Activated naive CD4-positive, alpha-beta T cell (primary cell): ENCODE data around the gene MFAP4.
A peak's percentile ranks its signal among the peaks of the same experiment; 100 is the strongest.
"Not testable (repeated sequence)": the region's sequence is repeated elsewhere in the genome, so short reads cannot be mapped to it uniquely, and the experiment has no call there.

Experiments used
- DNase-seq, 4 experiments: peaks; one replicate each; lab custom pipeline; 2025; lab: John Stamatoyannopoulos, UW

The MFAP4 gene

GRCh38 chr17:19370493-19370960 is 16.5 kb downstream of the MFAP4 start:
- DNase-seq, result no peak

DNA sequence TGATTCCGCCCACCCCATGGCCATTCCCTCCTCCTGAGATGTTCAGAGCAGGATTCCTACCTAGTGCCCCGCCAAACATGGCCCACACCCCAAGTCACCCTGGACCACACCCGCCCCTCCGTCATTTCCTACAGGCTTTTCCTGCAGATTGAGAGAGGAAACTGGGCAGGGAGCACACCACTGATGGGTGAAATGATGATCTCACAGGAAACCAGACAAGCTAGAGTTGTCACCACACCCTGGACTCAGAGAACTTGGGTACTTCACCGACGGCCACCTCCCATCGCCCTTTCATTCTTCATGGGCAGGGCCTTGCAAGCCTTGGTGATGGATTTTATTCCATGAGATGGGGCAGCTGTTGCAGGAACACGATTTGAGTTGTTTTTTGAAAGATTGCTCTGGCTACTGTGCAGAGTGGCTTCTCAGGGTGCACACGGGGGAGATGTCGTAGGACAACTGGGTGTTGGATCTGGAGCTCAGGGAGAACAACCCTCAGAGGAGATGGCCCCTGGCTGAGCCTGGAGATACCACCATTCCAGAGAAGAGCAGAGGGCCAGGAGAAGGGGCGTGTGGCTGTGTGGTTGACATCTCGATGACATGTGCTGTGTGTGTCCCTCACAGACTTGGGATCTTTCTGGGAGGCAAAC is 17.0 kb downstream of the MFAP4 start:
- no peak for DNase-seq

DNA sequence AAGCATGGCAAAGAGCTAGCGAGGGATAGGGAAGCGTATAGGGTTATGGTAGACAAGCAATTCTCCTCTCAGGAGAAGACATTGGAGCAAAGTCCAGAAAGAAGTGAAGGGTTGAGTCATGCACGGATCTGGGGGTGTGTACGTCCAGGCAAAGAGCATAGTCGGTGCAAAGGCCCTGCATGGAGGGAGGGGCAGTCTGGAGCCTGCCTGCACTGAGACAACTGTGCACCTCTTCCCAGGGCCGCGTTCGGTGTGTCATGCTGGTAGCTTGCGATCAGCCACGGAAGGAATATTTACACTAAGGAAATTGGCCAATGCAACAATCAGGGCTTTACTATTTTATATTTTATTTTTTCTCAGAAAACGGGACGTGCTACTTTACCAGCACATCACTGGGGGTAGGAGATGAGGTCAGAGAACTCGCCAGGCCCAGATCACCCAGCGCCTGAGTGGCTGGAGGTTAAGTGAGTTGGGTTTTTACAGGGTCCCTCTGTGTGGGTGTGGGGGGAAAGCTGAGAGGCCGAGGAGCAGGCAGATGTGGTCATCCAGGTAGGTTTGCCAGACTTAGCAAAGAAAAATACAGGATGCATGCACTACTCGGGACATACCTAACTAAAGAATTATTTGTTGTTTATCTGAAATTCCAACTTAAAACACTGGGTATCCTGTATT is 17.7 kb downstream of the MFAP4 start:
- DNase-seq, result no peak

DNA sequence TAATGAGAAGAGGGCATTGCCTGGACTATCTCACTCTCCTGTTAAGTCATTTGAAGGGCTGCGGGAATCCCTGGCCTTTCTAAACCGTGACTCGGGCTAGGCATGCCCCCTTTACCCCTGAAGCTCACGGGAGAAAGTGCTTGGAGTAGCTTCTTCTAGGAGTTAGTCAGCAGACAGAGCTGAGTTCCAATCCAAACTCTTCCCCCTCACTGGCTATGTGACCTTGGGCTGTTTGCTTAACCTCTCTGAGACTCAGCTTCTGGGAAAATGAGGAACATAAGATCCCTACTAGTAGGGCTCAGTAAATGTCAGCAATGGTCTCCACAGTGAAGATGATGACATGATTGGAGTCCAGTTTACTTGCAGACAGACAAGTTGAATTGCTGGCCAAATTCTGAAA is 18.8 kb downstream of the MFAP4 start:
- no peak for DNase-seq

DNA sequence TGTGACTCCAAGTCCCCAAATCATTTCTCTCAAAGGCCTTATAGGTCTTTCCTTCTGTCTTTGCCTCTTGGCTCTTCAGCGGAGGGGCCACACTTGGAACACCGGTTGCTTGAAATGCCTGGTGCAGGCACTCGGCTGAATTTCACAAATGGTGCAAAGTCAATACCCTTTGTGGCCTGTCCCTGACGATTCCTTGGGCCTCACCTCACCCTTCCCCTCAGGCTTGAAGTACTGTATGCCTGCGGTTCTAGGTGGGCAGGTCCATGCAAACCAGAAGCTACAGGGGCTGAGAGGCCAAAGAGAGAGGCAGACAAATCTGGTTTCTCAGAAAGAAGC is 20.4 kb downstream of the MFAP4 start:
- DNase-seq, result no peak

DNA sequence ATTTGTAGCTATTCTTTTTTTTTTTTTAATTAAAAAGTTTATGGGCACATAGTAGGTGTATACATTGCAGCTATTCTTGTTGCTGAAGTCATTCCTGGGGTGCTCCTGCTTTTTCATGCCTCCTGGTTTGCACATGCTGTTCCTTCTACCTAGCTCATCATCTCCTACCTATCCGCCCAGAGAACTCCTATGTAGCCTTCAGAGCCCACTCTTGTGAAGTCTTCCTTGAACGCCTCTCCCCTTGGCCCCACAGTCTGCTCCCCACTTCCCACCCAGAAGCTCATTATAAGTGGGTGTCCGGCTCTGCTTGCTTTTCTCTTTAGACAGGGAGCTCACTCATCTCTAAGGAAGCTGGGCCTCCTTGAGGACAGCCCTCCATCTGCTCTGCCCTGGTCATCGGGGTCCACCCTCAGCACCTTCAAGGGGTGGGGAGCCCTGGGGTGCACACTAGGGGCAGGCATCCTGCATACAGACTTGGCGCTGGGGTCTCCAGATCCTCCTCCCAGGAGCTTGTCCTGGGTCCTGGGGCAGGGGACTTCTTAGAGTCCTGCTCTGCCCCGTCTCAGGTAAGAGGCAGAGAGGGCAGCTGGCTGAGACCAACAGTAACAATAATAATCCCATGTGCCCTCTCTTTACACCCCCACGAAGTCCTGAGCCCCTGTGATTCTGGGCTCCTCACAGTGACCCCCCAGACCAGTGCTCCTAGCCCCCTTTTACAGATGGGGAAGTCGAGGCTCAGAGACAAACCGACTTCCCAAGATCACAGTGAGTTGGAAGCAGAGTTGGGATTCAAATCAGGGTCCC is 21.0 kb downstream of the MFAP4 start:
- no peak for DNase-seq

GRCh38 chr17:19365499-19365817 is 21.5 kb downstream of the MFAP4 start:
- DNase-seq, result no peak

- no peak for DNase-seq
These were observed 22.1 kb downstream of the MFAP4 start for GRCh38 chr17:19364699-19365498.

- DNase-seq, result no peak
These were observed 23.4 kb downstream of the MFAP4 start for GRCh38 chr17:19363460-19364035.

DNA sequence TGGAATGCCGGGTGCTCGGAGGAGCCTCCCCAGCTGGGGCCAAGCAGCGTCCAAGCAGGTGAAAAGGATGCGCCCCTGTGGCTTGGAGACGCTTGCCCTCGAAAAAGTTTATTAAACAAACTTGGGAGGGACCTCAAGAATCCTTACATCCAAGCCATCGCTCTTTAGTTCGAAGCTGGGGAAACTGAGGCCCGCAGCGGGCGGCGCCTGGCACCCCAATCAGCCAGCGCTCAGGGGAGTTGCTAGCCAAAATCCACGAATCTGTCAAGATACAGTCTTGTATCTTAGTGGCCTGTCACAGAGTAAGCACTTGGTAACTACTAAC is 23.9 kb downstream of the MFAP4 start:
- DNase-seq, result no peak

- peak; percentile 90 to 95 (median 94) for DNase-seq
These were observed 24.5 kb downstream of the MFAP4 start, which contains the start of gene B9D1 for GRCh38 chr17:19362277-19363113. TSS of gene B9D1 (minus strand) at chr17:19362723. CDS start at chr17:19362569, 154 bp downstream.

- no peak for DNase-seq
These were observed 25.1 kb downstream of the MFAP4 start for GRCh38 chr17:19361944-19362276.

- DNase-seq, result no peak
These were observed 25.7 kb downstream of the MFAP4 start for GRCh38 chr17:19361326-19361725.

DNA sequence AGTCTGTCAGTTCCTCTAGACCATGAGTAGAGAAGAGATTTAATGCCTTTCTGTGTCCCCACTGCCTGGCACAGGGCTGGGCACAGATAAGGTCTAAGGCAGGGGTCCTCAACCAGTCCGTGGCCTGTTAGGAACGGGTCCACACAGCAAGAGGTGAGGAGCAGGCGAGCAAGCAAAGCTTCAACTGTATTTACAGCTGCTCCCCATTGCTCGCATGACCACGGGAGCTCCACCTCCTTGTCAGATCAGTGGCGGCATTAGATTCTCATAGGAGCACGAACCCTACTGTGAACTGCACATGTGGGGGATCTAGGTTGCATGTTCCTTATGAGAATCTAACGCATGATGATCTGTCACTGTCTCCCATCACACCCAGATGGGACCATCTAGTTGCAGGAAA is 26.2 kb downstream of the MFAP4 start:
- DNase-seq, result no peak

GRCh38 chr17:19359856-19360255 is 27.1 kb downstream of the MFAP4 start:
- DNase-seq, result no peak

- no peak for DNase-seq
These were observed 27.8 kb downstream of the MFAP4 start for GRCh38 chr17:19359151-19359550.

DNA sequence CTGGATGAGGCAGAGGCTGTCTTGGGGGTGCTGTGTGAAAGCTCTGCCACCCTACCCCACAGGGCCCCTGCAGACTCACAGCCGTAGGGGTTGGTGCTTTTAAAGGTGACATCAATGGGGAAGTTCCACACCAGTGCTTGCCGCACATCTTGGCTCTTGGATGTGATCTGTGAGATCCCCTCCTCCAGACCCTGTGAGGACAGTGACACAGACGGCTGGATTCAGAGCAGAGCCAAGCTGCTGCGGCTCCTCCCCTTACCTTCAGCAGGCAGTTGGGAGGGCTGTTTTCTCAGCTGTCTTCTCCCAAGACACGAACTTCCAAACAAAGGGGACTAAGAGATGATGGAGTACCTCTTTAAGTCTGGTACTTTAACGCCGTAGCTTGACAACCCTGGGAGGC is 29.2 kb downstream of the MFAP4 start:
- DNase-seq, result no peak

DNA sequence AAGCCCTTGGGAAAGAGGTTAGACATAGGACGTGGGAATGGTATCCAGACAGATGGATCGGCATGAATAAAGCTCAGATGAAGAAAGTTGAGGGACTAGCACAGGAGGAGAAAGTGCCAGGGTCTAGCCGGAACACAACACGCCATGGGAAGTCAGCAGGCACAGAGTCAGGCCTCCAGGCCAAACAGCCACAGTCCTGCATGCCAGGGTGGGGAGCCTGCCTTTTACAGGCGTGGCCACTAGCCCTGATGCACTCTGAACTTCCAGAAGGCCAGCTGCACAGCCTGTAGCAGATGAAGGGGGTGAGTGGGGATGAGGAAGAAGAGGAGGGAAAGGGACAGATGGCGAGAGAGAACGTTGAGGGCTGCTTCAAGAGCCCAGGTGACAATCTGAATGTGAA is 29.6 kb downstream of the MFAP4 start:
- no peak for DNase-seq

DNA sequence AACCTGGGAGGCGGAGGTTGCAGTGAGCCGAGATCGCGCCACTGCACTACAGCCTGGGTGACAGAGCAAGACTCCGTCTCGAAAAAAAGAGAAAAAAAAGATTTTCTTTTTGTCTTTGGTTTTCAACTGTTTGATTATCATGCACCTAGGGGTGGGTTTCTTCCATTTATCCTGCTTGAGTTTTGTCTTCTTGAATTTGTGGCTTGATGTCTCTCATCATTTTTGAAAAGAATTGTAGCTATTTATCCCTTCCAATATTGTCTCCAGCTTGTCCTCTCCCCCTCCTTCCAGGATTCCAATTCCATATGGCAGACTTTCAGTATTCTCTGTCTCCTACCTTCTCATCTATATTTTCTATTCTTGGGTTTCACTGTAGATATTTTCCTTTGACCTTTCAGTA is 32.2 kb downstream of the MFAP4 start:
- no peak for DNase-seq

GRCh38 chr17:19353401-19353800 is 33.6 kb downstream of the MFAP4 start:
- DNase-seq, result not testable (repeated sequence)

DNA sequence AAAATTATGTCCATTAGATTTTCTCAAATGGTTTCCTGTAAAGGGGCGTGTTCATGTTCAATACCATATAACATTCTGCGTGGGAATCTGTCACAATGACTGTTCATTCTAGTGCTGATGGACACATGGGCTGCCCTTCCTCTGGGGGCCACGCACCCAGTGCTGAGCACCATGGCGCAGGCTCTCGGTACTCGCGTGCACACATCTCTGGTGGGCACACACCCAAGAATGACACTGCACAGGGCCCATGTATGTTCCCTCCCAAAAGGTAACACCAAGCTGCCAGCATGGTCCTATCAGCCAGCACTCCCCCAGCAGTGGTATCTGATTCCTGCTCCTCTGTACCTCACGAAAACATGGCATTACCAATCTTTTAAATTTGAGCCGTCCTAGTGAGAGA is 38.2 kb downstream of the MFAP4 start:
- no peak for DNase-seq
